Thyroid gland (tissue), 4 donors: Measurements from ENCODE around the gene KDM8. TPM values are rescaled to one million over a fixed set of nuclear protein-coding genes. Genes with fewer than 3 reads are reported as not detected.

Experiments used
- DNase-seq, 2 donors: peaks; one replicate each; pipeline ENCODE4 v3.0.0-alpha.2; 2019
- H3K27ac ChIP-seq, 3 donors: fragments of 200-600 bp; sonication (generic); 1 replicate in 2 of 3; 2 replicates in 1 of 3; pipeline ENCODE4 v1.5.1; 2016 to 2019; ENCODE audit warnings: mild to moderate bottlenecking in 1 of 3, moderate library complexity in 1 of 3
- H3K27me3 ChIP-seq: fragments of 200-600 bp; sonication (generic); one replicate; pipeline ENCODE4 v1.5.1; 2019
- H3K36me3 ChIP-seq, 2 donors: fragments of 200-600 bp; sonication (generic); one replicate each; pipeline ENCODE4 v1.5.1; 2016 to 2019
- H3K4me1 ChIP-seq, 2 donors: fragments of 200-600 bp; sonication (generic); one replicate each; pipeline ENCODE4 v1.5.1; 2017 to 2019
- H3K4me3 ChIP-seq, 3 donors: fragments of 200-600 bp; sonication (generic); replicated peaks in 1 of 3; 1 replicate in 2 of 3; 2 replicates in 1 of 3; pipeline ENCODE4 v1.5.1; 2016; ENCODE audit warnings: mild to moderate bottlenecking in 1 of 3
- H3K9me3 ChIP-seq: fragments of 200-600 bp; sonication (generic); one replicate; pipeline ENCODE4 v1.5.1; 2017
- POLR2A ChIP-seq, 2 donors: fragments of 450-650 bp; IDR thresholded peaks; one replicate each; pipeline ENCODE4 v1.6.1; 2017; ENCODE audit warnings: antibody characterized with exemption in 2 of 2, mild to moderate bottlenecking in 2 of 2, moderate library complexity in 1 of 2
- WGBS, 2 donors: methylation state at CpG; one replicate each; pipeline ENCODE4 v1.1.5; 2017; 5-methylcytosine and 5-hydroxymethylcytosine counted together
- intact Hi-C: fragments of 100-400 bp; cut with DNase I; formaldehyde crosslinking; loops from one replicate; pipeline ENCODE4 v1.15.1; 2023
- total RNA-seq, 4 donors: library from RNA; depleted of rRNA; stranded (reverse); fragments of >200 nt; gene quantifications; one replicate each; pipeline ENCODE4 v1.2.3, GENCODE V29; 2016
- TF ChIP-seq, protein P1 (sequence below), 6 experiments: fragments of 200-600 bp in 3 of 6; fragments of 450-650 bp in 3 of 6; sonication (generic) in 3 of 6; IDR thresholded peaks; one replicate each; pipeline ENCODE4 v1.5.1; 2016 to 2019; ENCODE audit warnings: antibody characterized with exemption in 6 of 6, mild to moderate bottlenecking in 2 of 6, inconsistent platforms in 1 of 6, moderate library complexity in 1 of 6

The KDM8 gene
- total RNA-seq, 4 donors from 2014 or later: 5.6 to 14.9 (median 9.6) TPM

DNA sequence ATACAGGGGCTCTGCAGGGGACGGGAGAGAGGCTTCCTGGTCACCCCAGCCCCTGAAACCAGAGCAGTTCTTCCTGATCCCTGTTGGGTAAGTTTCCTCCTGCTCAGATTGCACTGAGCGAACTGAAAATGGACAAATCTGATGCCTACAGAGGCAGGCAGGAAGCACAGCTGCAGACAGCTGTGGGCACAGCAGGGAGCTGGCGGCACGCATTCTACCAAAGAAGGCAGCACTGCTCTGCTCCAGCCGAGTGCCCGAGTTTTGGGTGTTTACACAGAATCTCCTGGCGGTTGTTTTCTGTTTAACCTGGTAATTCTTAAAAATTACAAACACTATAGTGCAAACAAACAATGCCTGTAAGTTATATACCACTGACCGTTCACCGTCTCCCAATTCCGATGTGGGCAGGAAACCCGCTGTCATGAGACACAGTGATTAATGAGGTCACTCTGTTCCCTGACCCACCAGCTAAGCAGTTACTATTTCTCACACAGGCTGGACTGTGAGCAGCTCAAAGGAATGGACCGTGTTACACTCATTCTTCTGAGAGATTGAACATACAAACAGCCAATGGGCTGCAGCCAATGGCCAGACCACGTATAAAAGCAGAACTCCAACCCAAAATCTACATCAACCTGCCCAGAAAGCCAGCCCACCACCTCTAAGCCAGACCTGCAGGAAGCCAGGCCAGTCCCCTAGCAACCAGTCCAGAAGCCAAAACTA, 39.7 kb downstream of the KDM8 start:
- 61 to 70% methylated on average over 13 of the region's 13 CpGs for WGBS, 2 donors
- TF ChIP-seq, protein P1, sequence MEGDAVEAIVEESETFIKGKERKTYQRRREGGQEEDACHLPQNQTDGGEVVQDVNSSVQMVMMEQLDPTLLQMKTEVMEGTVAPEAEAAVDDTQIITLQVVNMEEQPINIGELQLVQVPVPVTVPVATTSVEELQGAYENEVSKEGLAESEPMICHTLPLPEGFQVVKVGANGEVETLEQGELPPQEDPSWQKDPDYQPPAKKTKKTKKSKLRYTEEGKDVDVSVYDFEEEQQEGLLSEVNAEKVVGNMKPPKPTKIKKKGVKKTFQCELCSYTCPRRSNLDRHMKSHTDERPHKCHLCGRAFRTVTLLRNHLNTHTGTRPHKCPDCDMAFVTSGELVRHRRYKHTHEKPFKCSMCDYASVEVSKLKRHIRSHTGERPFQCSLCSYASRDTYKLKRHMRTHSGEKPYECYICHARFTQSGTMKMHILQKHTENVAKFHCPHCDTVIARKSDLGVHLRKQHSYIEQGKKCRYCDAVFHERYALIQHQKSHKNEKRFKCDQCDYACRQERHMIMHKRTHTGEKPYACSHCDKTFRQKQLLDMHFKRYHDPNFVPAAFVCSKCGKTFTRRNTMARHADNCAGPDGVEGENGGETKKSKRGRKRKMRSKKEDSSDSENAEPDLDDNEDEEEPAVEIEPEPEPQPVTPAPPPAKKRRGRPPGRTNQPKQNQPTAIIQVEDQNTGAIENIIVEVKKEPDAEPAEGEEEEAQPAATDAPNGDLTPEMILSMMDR (IDR thresholded peaks at IDR 0.05): no peak
- TF ChIP-seq POLR2A (IDR thresholded peaks at IDR 0.05): no peak
- H3K4me1 ChIP-seq: peaks cover 27 to 59% of the 10 kb centered on the region in 2 donors
- no peaks in the 10 kb centered on the region for H3K9me3 ChIP-seq
- no peaks in the 10 kb centered on the region for H3K36me3 ChIP-seq
- DNase-seq: peak in 1 of 2 donors; percentile 29
- H3K27me3 ChIP-seq: no peaks in the 10 kb centered on the region
- peak overlapping the region in 2 of 3 donors; percentile 49 to 53 for H3K27ac ChIP-seq
- no peak overlapping the region for H3K4me3 ChIP-seq
- intact Hi-C loops: loop anchor here (5.0 kb wide), 1 partner anchor 84 kb away; no protein-coding TSS in a partner anchor

- WGBS, 2 donors: 94 to 97% methylated on average over 11 of the region's 11 CpGs
- no peaks in the 10 kb centered on the region for H3K9me3 ChIP-seq
- no peak for DNase-seq
- peak overlapping the region in 2 of 3 donors; percentile 49 to 65 for H3K27ac ChIP-seq
- intact Hi-C loops: loop anchor here (5.0 kb wide), 1 partner anchor 83 kb away; no protein-coding TSS in a partner anchor
- no peak overlapping the region for H3K4me3 ChIP-seq
- H3K4me1 ChIP-seq: peaks cover 27 to 54% of the 10 kb centered on the region in 2 donors
- no peaks in the 10 kb centered on the region for H3K36me3 ChIP-seq
- TF ChIP-seq POLR2A (IDR thresholded peaks at IDR 0.05): no peak
- TF ChIP-seq, protein P1 (IDR thresholded peaks at IDR 0.05): no peak
- H3K27me3 ChIP-seq: no peaks in the 10 kb centered on the region
Measured at GRCh38 chr16:27243725-27244362, 40.5 kb downstream of the KDM8 start.

DNA sequence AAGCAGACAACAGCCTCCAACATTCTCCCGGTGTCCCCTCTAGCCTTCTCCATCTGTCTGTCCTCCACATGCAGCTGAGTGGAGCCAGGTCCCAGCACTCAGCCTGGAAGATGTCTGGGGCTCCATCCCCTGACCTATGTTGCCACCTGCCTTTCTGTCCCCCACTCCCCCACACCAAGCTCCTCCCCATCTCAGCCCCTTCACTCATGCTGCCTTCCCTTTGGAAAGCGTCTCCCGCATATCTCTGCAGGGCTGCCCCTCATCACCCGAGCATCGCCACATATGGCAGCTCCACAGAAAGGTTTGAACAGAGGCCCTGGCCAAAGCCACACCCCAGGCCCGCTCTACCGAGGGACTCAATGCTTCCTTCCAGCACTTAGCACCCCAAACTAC, 41.0 kb downstream of the KDM8 start:
- WGBS, 2 donors: 91 to 97% methylated on average over 7 of the region's 7 CpGs
- TF ChIP-seq, protein P1 (IDR thresholded peaks at IDR 0.05): no peak
- no peak for TF ChIP-seq POLR2A (IDR thresholded peaks at IDR 0.05)
- peaks cover 27 to 54% of the 10 kb centered on the region in 2 donors for H3K4me1 ChIP-seq
- H3K27me3 ChIP-seq: no peaks in the 10 kb centered on the region
- intact Hi-C loops: loop anchor here (5.0 kb wide), 1 partner anchor 83 kb away; no protein-coding TSS in a partner anchor
- no peaks in the 10 kb centered on the region for H3K36me3 ChIP-seq
- no peaks in the 10 kb centered on the region for H3K9me3 ChIP-seq
- peak overlapping the region; percentile 33 to 72 (median 65) for H3K27ac ChIP-seq
- H3K4me3 ChIP-seq: no peak overlapping the region
- no peak for DNase-seq

DNA sequence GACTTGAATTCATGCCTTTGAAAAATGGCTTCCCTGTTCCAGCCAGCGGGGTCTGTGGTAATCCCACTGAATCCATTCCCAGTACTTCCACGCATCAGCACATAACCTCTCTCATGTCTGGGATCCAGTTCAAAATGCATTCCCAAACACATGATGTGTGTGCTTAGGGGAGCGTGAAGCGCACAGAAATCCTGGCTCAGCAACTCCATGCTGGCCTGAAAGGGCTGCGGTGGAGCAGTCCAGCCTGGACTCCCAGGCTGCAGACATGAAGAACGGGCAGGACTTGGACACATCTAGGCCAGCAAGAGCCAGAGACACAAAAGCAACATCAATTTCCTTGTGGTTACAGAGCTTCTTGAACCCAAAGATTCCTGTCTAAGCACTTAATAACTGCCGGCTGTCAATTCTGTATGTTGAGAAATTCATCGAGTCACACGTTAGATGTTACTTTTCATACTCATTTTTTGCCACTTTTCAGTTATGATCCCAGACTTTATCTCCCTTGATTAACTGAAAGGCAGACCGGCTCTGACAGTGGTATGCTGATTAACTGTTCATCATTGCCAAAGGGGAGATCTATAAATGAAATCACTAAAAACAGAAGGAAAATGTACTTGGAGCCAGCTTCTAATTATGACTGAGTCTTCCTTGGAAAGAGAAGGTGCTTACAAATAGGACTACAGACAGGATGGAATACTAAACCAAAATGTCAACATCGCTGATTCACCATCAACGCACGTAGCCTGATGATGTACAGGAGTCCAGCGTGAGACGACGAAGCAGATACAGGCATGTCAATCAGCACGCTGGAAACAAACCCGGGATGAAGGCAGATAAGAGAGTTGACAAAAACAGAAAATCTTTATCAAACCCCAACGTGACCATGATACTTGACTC, 42.2 kb downstream of the KDM8 start:
- H3K4me1 ChIP-seq: peaks cover 27 to 54% of the 10 kb centered on the region in 2 donors
- DNase-seq: peak; percentile 80 to 84
- peak overlapping the region; percentile 33 to 72 (median 65) for H3K27ac ChIP-seq
- no peaks in the 10 kb centered on the region for H3K27me3 ChIP-seq
- no peak overlapping the region for H3K4me3 ChIP-seq
- intact Hi-C loops: no loop called here
- 47 to 57% methylated on average over 19 of the region's 19 CpGs for WGBS, 2 donors
- H3K9me3 ChIP-seq: no peaks in the 10 kb centered on the region
- TF ChIP-seq, protein P1 (IDR thresholded peaks at IDR 0.05): no peak
- TF ChIP-seq POLR2A (IDR thresholded peaks at IDR 0.05): peak in 1 of 2 donors; percentile 35
- no peaks in the 10 kb centered on the region for H3K36me3 ChIP-seq
